Measurements from ENCODE around the gene C4A.
"Not testable (repeated sequence)": the region's sequence is repeated elsewhere in the genome, so short reads cannot be mapped to it uniquely, and the experiment has no call there.

GRCh38 chr6:32041385-32041784, 59.5 kb downstream of the C4A start:
- not testable (repeated sequence) for TF ChIP-seq ZNF274 (IDR thresholded peaks at IDR 0.05; ENCODE audit: borderline replicate concordance, extremely low read depth, low read length); CREB1 (IDR thresholded peaks at IDR 0.05); ATF2 (IDR thresholded peaks at IDR 0.05; ENCODE audit: low read length); CTCF (IDR thresholded peaks at IDR 0.05; ENCODE audit: control extremely low read depth in 1 of 3, insufficient read depth in 1 of 3, low read depth in 1 of 3, low read length in 3 of 3); POLR2A (IDR thresholded peaks at IDR 0.05; ENCODE audit: control extremely low read depth in 1 of 2, low read depth in 2 of 2, low read length in 2 of 2); PHF8 (conservative IDR thresholded peaks at IDR 0.05; ENCODE audit: low read depth, low read length); FOSL1 (IDR thresholded peaks at IDR 0.05; ENCODE audit: insufficient read depth, low read depth, low read length); EP300 (IDR thresholded peaks at IDR 0.05; ENCODE audit: borderline replicate concordance in 1 of 2, low read depth in 2 of 2, low read length in 2 of 2); SP1 (IDR thresholded peaks at IDR 0.05; ENCODE audit: low read depth, low read length); RFX5 (IDR thresholded peaks at IDR 0.05; ENCODE audit: borderline replicate concordance, low read depth, low read length); SIX5 (IDR thresholded peaks at IDR 0.05; ENCODE audit: low read depth, low read length); TBP (IDR thresholded peaks at IDR 0.05; ENCODE audit: low read depth, low read length); SIRT6 (IDR thresholded peaks at IDR 0.05; ENCODE audit: low read length)

All from H1 (cell line).